ENCODE measurements around the gene MYT1. TPM values are rescaled to one million over a fixed set of nuclear protein-coding genes. Genes with fewer than 3 reads are reported as not detected.

MYT1 gene
- total and polyA plus RNA-seq, 9 donors, result 0.04 to 0.30 (median 0.09) TPM

GRCh38 chr20:64160526-64161355 lies 3.5 kb upstream of the MYT1 start:
- 40% methylated on average over 19 of the region's 32 CpGs for WGBS (ENCODE audit: insufficient coverage)
- Histone ChIP-seq H3K27me3 (ENCODE audit: control insufficient read depth, insufficient read depth, low read length) (peaks cover 54% of the 10 kb centered on the region), H3K9me3 (replicated peaks; ENCODE audit: control insufficient read depth, low read depth, low read length) (no peaks in the 10 kb centered on the region), H3K4me3 (ENCODE audit: low read length) (no peak overlapping the region), H3K36me3 (ENCODE audit: control insufficient read depth, insufficient read depth, low read length) (no peaks in the 10 kb centered on the region), H3K4me1 (ENCODE audit: control insufficient read depth, insufficient read depth, low read length) (no peaks in the 10 kb centered on the region), H3K27ac (ENCODE audit: low read length) (no peak overlapping the region)
- DNase-seq, result no peak

GRCh38 chr20:64161356-64162238 lies 2.7 kb upstream of the MYT1 start:
- Histone ChIP-seq H3K27me3 (ENCODE audit: control insufficient read depth, insufficient read depth, low read length) (peaks cover 61% of the 10 kb centered on the region), H3K36me3 (ENCODE audit: control insufficient read depth, insufficient read depth, low read length) (no peaks in the 10 kb centered on the region), H3K9me3 (replicated peaks; ENCODE audit: control insufficient read depth, low read depth, low read length) (no peaks in the 10 kb centered on the region), H3K4me1 (ENCODE audit: control insufficient read depth, insufficient read depth, low read length) (no peaks in the 10 kb centered on the region), H3K4me3 (ENCODE audit: low read length) (no peak overlapping the region), H3K27ac (ENCODE audit: low read length) (no peak overlapping the region)
- peak; percentile 70 for DNase-seq
- 5% methylated on average over 26 of the region's 33 CpGs for WGBS (ENCODE audit: insufficient coverage)

DNA sequence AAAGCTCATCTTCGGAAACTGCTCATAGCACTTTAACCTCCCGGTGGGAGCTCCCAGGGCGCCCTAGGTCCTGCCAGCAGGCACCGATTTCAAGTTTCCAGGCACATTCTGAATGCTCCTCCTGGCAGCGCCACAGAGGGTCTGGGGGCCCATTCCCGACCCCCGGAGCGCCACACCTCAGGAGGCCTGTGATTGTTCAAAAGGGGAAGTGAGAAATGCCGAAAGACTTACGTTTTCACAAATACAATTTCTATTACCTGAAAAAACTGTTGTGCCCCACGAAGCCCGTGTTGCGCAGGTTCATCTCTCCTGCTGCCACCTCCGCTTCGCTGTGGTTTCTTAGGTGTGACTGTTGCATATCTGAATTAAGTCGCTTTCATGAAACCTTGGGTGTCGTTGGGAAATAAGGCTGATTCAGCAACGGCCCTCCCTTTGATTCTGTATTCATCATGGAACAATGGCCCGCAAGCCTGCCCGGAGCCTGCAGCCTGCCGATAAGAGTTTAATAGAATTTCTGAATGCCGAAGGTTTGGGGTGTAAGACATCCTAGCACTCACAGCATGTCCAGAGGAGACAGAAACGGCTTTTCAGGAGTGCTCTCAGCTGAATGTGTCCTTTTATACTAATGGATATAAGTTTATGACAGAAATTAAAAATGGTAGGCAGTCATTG lies 1.9 kb upstream of the MYT1 start:
- Histone ChIP-seq H3K36me3 (ENCODE audit: control insufficient read depth, insufficient read depth, low read length) (no peaks in the 10 kb centered on the region), H3K27me3 (ENCODE audit: control insufficient read depth, insufficient read depth, low read length) (peaks cover 66% of the 10 kb centered on the region), H3K27ac (ENCODE audit: low read length) (no peak overlapping the region), H3K4me1 (ENCODE audit: control insufficient read depth, insufficient read depth, low read length) (no peaks in the 10 kb centered on the region), H3K4me3 (ENCODE audit: low read length) (no peak overlapping the region), H3K9me3 (replicated peaks; ENCODE audit: control insufficient read depth, low read depth, low read length) (no peaks in the 10 kb centered on the region)
- WGBS (ENCODE audit: insufficient coverage), result 52% methylated on average over 11 of the region's 23 CpGs
- no peak for DNase-seq

GRCh38 chr20:64163776-64164122 lies 503 bp upstream of the MYT1 start:
- H3K36me3 ChIP-seq (ENCODE audit: control insufficient read depth, insufficient read depth, low read length), result no peaks in the 10 kb centered on the region
- no peaks in the 10 kb centered on the region for H3K9me3 ChIP-seq (replicated peaks; ENCODE audit: control insufficient read depth, low read depth, low read length)
- no peak for DNase-seq
- H3K4me1 ChIP-seq (ENCODE audit: control insufficient read depth, insufficient read depth, low read length), result no peaks in the 10 kb centered on the region
- WGBS (ENCODE audit: insufficient coverage), result no CpG with 5 or more reads among the region's 5 CpGs
- no peak overlapping the region for H3K27ac ChIP-seq (ENCODE audit: low read length)
- H3K27me3 ChIP-seq (ENCODE audit: control insufficient read depth, insufficient read depth, low read length), result peaks cover 68% of the 10 kb centered on the region
- no peak overlapping the region for H3K4me3 ChIP-seq (ENCODE audit: low read length)

DNA sequence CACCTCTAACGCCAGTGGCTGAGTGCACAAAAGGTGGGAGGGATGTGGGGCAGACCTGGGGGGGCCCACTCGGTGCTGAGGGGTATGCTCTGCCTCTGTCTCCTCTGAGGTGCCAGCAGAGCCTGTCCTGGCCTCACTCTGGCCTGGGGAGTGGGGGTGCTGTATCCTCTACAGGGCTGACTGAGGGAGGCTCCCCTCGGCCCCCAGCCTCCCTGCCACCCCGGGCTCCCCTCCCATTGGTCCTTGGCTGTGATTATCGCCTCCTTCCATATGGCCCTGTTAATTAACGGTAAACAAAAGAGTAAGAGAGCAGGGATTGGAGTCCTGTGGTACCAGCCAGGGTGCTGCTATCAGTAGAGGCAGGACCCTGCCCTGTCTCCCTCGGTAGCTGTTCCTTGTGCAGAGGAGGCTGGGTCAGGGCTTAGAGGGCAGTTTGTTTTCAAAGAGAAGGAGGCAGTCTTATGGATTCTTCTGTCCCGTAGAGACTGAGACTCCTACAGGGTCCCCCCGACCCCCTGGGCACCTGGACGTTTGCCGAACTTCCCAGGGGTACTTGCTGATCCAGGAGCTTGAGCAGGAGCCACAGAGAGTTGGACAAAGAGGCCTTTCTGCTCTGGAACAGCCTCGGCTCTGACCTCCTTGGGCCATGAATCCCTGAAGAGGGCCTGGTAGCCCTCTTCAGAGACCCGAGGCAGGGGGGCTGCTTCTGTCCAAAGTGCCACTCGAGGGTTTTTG lies 1.8 kb downstream of the MYT1 start:
- Histone ChIP-seq H3K27ac (ENCODE audit: low read length) (no peak overlapping the region), H3K36me3 (ENCODE audit: control insufficient read depth, insufficient read depth, low read length) (no peaks in the 10 kb centered on the region), H3K4me3 (ENCODE audit: low read length) (no peak overlapping the region), H3K27me3 (ENCODE audit: control insufficient read depth, insufficient read depth, low read length) (peaks cover 47% of the 10 kb centered on the region), H3K9me3 (replicated peaks; ENCODE audit: control insufficient read depth, low read depth, low read length) (no peaks in the 10 kb centered on the region), H3K4me1 (ENCODE audit: control insufficient read depth, insufficient read depth, low read length) (no peaks in the 10 kb centered on the region)
- no peak for DNase-seq
- 72% methylated on average over 12 of the region's 14 CpGs for WGBS (ENCODE audit: insufficient coverage)

DNA sequence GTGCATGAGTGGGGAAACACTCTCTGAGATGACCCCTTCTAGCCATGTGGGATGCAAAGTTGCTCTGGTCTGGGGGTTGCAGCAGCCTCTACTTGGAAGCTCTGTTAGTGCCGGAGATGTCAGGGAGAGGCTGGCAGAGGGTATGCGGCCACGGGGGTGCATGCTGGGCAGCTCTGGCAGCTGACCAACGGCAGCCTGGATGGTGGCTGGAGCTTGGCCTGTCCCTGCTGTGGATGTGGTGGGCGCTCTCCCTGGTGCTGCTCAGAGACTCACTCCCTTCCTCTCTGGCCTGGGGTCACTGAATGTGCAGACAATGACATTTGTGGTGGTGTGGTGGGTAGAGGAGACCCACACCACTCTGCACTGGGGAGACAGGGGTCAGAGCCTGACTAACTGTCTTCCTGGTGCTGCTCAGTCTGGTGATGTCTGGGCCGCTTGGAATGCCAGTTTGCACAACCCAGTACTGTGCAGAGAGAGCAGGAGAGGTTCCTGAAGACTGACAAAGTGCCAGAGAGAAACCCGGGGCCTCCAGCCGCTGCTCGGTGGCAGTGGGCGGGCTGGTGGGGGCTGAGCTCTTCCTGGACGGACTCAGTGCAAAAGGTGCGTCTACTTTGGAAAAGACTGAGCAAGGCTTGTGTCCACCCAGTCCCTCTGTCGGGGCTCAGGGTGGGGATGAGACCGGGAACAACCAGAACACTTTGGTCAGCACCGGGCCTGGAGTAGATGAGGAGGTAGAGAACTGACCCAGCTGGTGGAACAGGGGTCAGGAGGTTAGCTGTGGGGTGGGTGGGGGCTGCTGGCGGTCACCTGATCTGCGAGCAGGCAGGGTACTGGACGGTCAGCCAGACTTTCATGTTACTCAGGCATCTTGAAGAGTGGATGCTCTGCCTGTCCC lies 2.7 kb downstream of the MYT1 start:
- H3K27ac ChIP-seq (ENCODE audit: low read length), result no peak overlapping the region
- H3K27me3 ChIP-seq (ENCODE audit: control insufficient read depth, insufficient read depth, low read length), result peaks cover 42% of the 10 kb centered on the region
- H3K9me3 ChIP-seq (replicated peaks; ENCODE audit: control insufficient read depth, low read depth, low read length), result no peaks in the 10 kb centered on the region
- DNase-seq, result no peak
- H3K36me3 ChIP-seq (ENCODE audit: control insufficient read depth, insufficient read depth, low read length), result no peaks in the 10 kb centered on the region
- 69% methylated on average over 16 of the region's 18 CpGs for WGBS (ENCODE audit: insufficient coverage)
- H3K4me1 ChIP-seq (ENCODE audit: control insufficient read depth, insufficient read depth, low read length), result no peaks in the 10 kb centered on the region
- no peak overlapping the region for H3K4me3 ChIP-seq (ENCODE audit: low read length)

GRCh38 chr20:64167676-64168075 lies 3.4 kb downstream of the MYT1 start:
- Histone ChIP-seq H3K27me3 (ENCODE audit: control insufficient read depth, insufficient read depth, low read length) (peaks cover 35% of the 10 kb centered on the region), H3K4me1 (ENCODE audit: control insufficient read depth, insufficient read depth, low read length) (no peaks in the 10 kb centered on the region), H3K9me3 (replicated peaks; ENCODE audit: control insufficient read depth, low read depth, low read length) (no peaks in the 10 kb centered on the region), H3K36me3 (ENCODE audit: control insufficient read depth, insufficient read depth, low read length) (no peaks in the 10 kb centered on the region), H3K27ac (ENCODE audit: low read length) (no peak overlapping the region), H3K4me3 (ENCODE audit: low read length) (no peak overlapping the region)
- no peak for DNase-seq
- 55% methylated on average over 7 of the region's 11 CpGs for WGBS (ENCODE audit: insufficient coverage)

GRCh38 chr20:64168381-64169090 lies 4.3 kb downstream of the MYT1 start:
- no peaks in the 10 kb centered on the region for H3K9me3 ChIP-seq (replicated peaks; ENCODE audit: control insufficient read depth, low read depth, low read length)
- 46% methylated on average over 9 of the region's 12 CpGs for WGBS (ENCODE audit: insufficient coverage)
- no peaks in the 10 kb centered on the region for H3K36me3 ChIP-seq (ENCODE audit: control insufficient read depth, insufficient read depth, low read length)
- H3K4me3 ChIP-seq (ENCODE audit: low read length), result no peak overlapping the region
- no peaks in the 10 kb centered on the region for H3K4me1 ChIP-seq (ENCODE audit: control insufficient read depth, insufficient read depth, low read length)
- H3K27ac ChIP-seq (ENCODE audit: low read length), result no peak overlapping the region
- H3K27me3 ChIP-seq (ENCODE audit: control insufficient read depth, insufficient read depth, low read length), result peaks cover 30% of the 10 kb centered on the region
- no peak for DNase-seq

All from muscle of leg (tissue), 11 donors.